Heart left ventricle (tissue), 16 donors: ENCODE data around the gene ABLIM2. TPM values are rescaled to one million over a fixed set of nuclear protein-coding genes. Genes with fewer than 3 reads are reported as not detected.

Experiments
- ATAC-seq, 4 donors: fragments of 200-7000 bp; cut with Tn5 transposase; one replicate each; pipeline ENCODE4 v1.9.1; 2020 to 2022; ENCODE audit warnings: moderate library complexity in 4 of 4, mild to moderate bottlenecking in 3 of 4, moderate number of reproducible peaks in 1 of 4
- DNase-seq, 5 donors: peaks; one replicate each; pipeline ENCODE4 v3.0.0-alpha.2; 2020
- H3K27ac ChIP-seq, 12 donors: fragments of 200-600 bp; sonication (generic) in 4 of 12; one replicate each; pipeline versions ENCODE4 v1.5.0 to v1.8.0; 2016 to 2022; ENCODE audit warnings: mild to moderate bottlenecking in 2 of 12
- H3K27me3 ChIP-seq, 9 donors: fragments of 200-600 bp; sonication (generic) in 2 of 9; one replicate each; pipeline versions ENCODE4 v1.5.1 to v1.8.0; 2016 to 2022; ENCODE audit warnings: mild to moderate bottlenecking in 3 of 9
- H3K36me3 ChIP-seq, 9 donors: fragments of 200-600 bp; sonication (generic) in 2 of 9; one replicate each; pipeline versions ENCODE4 v1.5.0 to v1.8.0; 2018 to 2022; ENCODE audit warnings: mild to moderate bottlenecking in 2 of 9
- H3K4me1 ChIP-seq, 12 donors: fragments of 200-600 bp; sonication (generic) in 4 of 12; one replicate each; pipeline versions ENCODE4 v1.5.0 to v1.8.0; 2016 to 2022; ENCODE audit warnings: mild to moderate bottlenecking in 3 of 12
- H3K4me3 ChIP-seq, 12 donors: fragments of 200-600 bp; sonication (generic) in 4 of 12; one replicate each; pipeline versions ENCODE4 v1.5.0 to v1.8.0; 2017 to 2022; ENCODE audit warnings: mild to moderate bottlenecking in 9 of 12, moderate library complexity in 4 of 12
- H3K9me3 ChIP-seq, 12 donors: fragments of 200-600 bp; sonication (generic) in 4 of 12; one replicate each; pipeline versions ENCODE4 v1.5.0 to v1.8.0; 2016 to 2022; ENCODE audit warnings: mild to moderate bottlenecking in 1 of 12
- POLR2A ChIP-seq, 2 donors: fragments of 450-650 bp; IDR thresholded peaks; one replicate each; pipeline ENCODE4 v1.6.1; 2017; ENCODE audit warnings: antibody characterized with exemption in 2 of 2, mild to moderate bottlenecking in 2 of 2, moderate library complexity in 2 of 2
- WGBS, 4 donors: extraction: QIAGEN DNeasy Blood & Tissue Kit in 2 of 4; methylation state at CpG; one replicate each; pipeline versions ENCODE4 v1.1.5 to v1.1.7; 2013 to 2018; 5-methylcytosine and 5-hydroxymethylcytosine counted together
- intact Hi-C, 10 donors: fragments of 100-400 bp; cut with DNase I; formaldehyde crosslinking; loops; one replicate each; pipeline versions ENCODE4 v1.11.1 to v1.14.2; 2022
- polyA plus RNA-seq, 2 donors: library from polyadenylated mRNA; stranded (reverse); fragments of 200-250 nt; gene quantifications; one replicate each; pipeline ENCODE4 v1.2.3, GENCODE V29; 2013
- total RNA-seq, 9 donors: library from RNA; depleted of rRNA in 2 of 9; stranded (reverse); fragments of >200 nt in 2 of 9; fragmentation: NEBNext Ultra II Directional in 3 of 9; extraction: Animal tissue kit (Norgen Biotek cat#: 25700) in 3 of 9; gene quantifications; one replicate each; pipeline versions ENCODE4 v1.1.0 to v1.2.4, GENCODE V29; 2016 to 2023
- TF ChIP-seq, protein P1 (sequence below), 12 donors: fragments of 200-600 bp; sonication (generic) in 4 of 12; IDR thresholded peaks; one replicate each; pipeline versions ENCODE4 v1.5.0 to v1.8.0; 2018 to 2022; ENCODE audit warnings: antibody characterized with exemption in 12 of 12, mild to moderate bottlenecking in 5 of 12
- donor health status: ischemic (EF 13 %, LVEDD 7.1; RV severe dilation, severe dysfunction).
- donor health status: healthy with polysubstance abuse.
- donor health status: DM: no; HTN: yes; CAD: no.
- donor health status: DM: no; HTN: no; CAD: no.
- donor health status: ischemic (EF 25% LVEDD 6.9; RV normal size, moderate dysfunction).
- donor health status: ischemic (EF 25% LVEDD 5.7; RV mildly dilated, moderate dysfunction).
- donor health status: healthy.
- donor health status: DM: yes; HTN: yes; CAD: no.
- donor health status: ischemic (EF 35%, LVEDD 5.7; RV mildly dilated, moderate dysfunction).
- donor health status: nonischemic (EF 11% LVEDD 7.7; RV severe dilation, severe dysfunction).
- donor health status: DM: yes; HTN: yes; CAD: no.
- donor health status: PGD.
- donor health status: ischemic (EF 29% LVEDD 5.4; RV normal size, mild dysfunction).
- donor health status: nonischemic (EF 23%, LVEDD 6.1; RV moderate dilation, normal function).

The ABLIM2 gene
- total and polyA plus RNA-seq, 11 donors = 11.1 to 27.9 (median 18.4) TPM

DNA sequence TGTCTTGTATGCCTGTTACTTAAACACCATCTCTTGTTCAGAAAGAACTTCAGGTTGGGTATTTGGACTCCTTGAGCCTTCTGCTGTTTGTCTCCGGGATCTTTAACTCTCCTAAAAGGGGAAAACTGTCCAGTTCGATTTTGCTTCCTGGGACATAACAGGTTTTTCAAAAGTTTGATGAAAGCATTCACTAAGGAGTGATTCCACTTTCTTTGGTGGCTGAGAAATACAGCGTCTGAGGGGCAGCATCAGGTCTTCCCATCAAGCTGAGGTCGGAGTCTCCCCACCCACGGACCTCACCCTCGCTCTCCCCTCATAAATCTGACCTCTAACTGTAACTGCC, 220.4 kb downstream of the ABLIM2 start:
- H3K9me3 ChIP-seq = peaks cover 0 to 9% (median 0%) of the 10 kb centered on the region in 12 donors
- TF ChIP-seq, protein P1, sequence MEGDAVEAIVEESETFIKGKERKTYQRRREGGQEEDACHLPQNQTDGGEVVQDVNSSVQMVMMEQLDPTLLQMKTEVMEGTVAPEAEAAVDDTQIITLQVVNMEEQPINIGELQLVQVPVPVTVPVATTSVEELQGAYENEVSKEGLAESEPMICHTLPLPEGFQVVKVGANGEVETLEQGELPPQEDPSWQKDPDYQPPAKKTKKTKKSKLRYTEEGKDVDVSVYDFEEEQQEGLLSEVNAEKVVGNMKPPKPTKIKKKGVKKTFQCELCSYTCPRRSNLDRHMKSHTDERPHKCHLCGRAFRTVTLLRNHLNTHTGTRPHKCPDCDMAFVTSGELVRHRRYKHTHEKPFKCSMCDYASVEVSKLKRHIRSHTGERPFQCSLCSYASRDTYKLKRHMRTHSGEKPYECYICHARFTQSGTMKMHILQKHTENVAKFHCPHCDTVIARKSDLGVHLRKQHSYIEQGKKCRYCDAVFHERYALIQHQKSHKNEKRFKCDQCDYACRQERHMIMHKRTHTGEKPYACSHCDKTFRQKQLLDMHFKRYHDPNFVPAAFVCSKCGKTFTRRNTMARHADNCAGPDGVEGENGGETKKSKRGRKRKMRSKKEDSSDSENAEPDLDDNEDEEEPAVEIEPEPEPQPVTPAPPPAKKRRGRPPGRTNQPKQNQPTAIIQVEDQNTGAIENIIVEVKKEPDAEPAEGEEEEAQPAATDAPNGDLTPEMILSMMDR (IDR thresholded peaks at IDR 0.05) = no peak
- no peak for TF ChIP-seq POLR2A (IDR thresholded peaks at IDR 0.05)
- peaks cover 0 to 12% (median 0%) of the 10 kb centered on the region in 9 donors for H3K27me3 ChIP-seq
- no peaks in the 10 kb centered on the region for H3K36me3 ChIP-seq
- H3K27ac ChIP-seq = peak overlapping the region; percentile 39 to 96 (median 89)
- DNase-seq (no peak), ATAC-seq (peak in 1 of 4 donors; percentile 13)
- peak overlapping the region; percentile 68 to 97 (median 84) for H3K4me3 ChIP-seq
- 20 to 29% (median 21%) methylated on average over 6 of the region's 6 CpGs for WGBS, 4 donors
- H3K4me1 ChIP-seq = peaks cover 0 to 30% (median 11%) of the 10 kb centered on the region in 12 donors
- intact Hi-C loops = loop anchor here in 5 of 10 donors (5.0 to 10.0 kb wide), 7 partner anchors 34 to 136 kb away; no protein-coding TSS in a partner anchor

GRCh38 chr4:7937006-7937405, 221.6 kb downstream of the ABLIM2 start:
- Histone ChIP-seq H3K4me1 (peaks cover 0 to 30% (median 11%) of the 10 kb centered on the region in 12 donors), H3K9me3 (peaks cover 0 to 9% (median 0%) of the 10 kb centered on the region in 12 donors), H3K27me3 (peaks cover 0 to 12% (median 0%) of the 10 kb centered on the region in 9 donors), H3K36me3 (no peaks in the 10 kb centered on the region), H3K27ac (peak overlapping the region in 2 of 12 donors; percentile 89 to 96), H3K4me3 (peak overlapping the region in 2 of 12 donors; percentile 83 to 84)
- ATAC-seq (no peak), DNase-seq (no peak)
- intact Hi-C loops = loop anchor here in 5 of 10 donors (5.0 to 10.0 kb wide), 7 partner anchors 35 to 135 kb away; no protein-coding TSS in a partner anchor
- no peak for TF ChIP-seq POLR2A (IDR thresholded peaks at IDR 0.05)
- TF ChIP-seq, protein P1 (IDR thresholded peaks at IDR 0.05) = no peak
- 84 to 88% (median 85%) methylated on average over 2 of the region's 2 CpGs for WGBS, 4 donors

- Histone ChIP-seq H3K36me3 (no peaks in the 10 kb centered on the region), H3K9me3 (peaks cover 0 to 9% (median 0%) of the 10 kb centered on the region in 12 donors), H3K4me3 (no peak overlapping the region), H3K4me1 (peaks cover 0 to 44% (median 19%) of the 10 kb centered on the region in 12 donors), H3K27me3 (peaks cover 0 to 5% (median 0%) of the 10 kb centered on the region in 9 donors), H3K27ac (no peak overlapping the region)
- 59 to 68% (median 64%) methylated on average over 14 of the region's 14 CpGs for WGBS, 4 donors
- DNase-seq (no peak), ATAC-seq (no peak)
- TF ChIP-seq, protein P1 (IDR thresholded peaks at IDR 0.05) = no peak
- TF ChIP-seq POLR2A (IDR thresholded peaks at IDR 0.05) = no peak
- intact Hi-C loops = loop anchor here in 3 of 10 donors (5.0 to 10.0 kb wide), 3 partner anchors 69 to 119 kb away; no protein-coding TSS in a partner anchor
These were observed 224.7 kb downstream of the ABLIM2 start for GRCh38 chr4:7933651-7934510.

DNA sequence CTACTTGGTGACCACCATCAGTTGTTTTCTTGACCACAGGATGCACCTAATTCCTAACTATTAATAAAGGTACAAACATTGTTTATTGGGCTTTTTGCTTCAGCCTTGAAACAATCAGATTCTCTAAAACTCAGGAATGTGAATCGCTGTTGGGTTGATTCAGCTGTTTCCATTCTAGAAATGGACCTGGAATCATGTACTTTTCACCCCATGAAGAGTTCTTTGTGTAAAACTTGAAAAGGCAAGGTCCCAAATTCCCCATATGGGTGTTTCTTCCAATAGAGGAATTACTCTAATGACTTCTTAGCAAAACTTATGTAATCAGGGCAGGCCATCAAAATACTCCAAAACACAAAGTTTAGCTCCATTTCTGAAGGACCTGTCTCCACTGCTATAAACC, 226.3 kb downstream of the ABLIM2 start:
- TF ChIP-seq, protein P1 (IDR thresholded peaks at IDR 0.05) = no peak
- TF ChIP-seq POLR2A (IDR thresholded peaks at IDR 0.05) = no peak
- ATAC-seq = no peak
- H3K4me3 ChIP-seq = no peak overlapping the region
- no peaks in the 10 kb centered on the region for H3K27me3 ChIP-seq
- no peaks in the 10 kb centered on the region for H3K36me3 ChIP-seq
- H3K27ac ChIP-seq = peak overlapping the region in 1 of 12 donors; percentile 41
- peaks cover 0 to 9% (median 0%) of the 10 kb centered on the region in 12 donors for H3K9me3 ChIP-seq
- no peak for DNase-seq
- peaks cover 0 to 32% (median 13%) of the 10 kb centered on the region in 12 donors for H3K4me1 ChIP-seq
- WGBS, 4 donors = 81 to 93% (median 87%) methylated on average over 1 of the region's 1 CpG
- intact Hi-C loops = loop anchor here in 3 of 10 donors (5.0 to 10.0 kb wide), 3 partner anchors 67 to 117 kb away; no protein-coding TSS in a partner anchor
